Type B pancreatic cell (in vitro differentiated cells): ENCODE measurements around the gene MOB3B. TPM values are rescaled to one million over a fixed set of nuclear protein-coding genes. Genes with fewer than 3 reads are reported as not detected.

ENCODE experiments used
- DNase-seq: peaks from one replicate; pipeline ENCODE4 v3.0.0; 2021; ENCODE audit warnings: mixed read lengths; ENCODE audit not compliant: unreplicated experiment; ENCODE audit errors: extremely low spot score
- H3K27ac Mint-ChIP-seq: 2 replicates; pipeline ENCODE4 v1.8.0; 2021; ENCODE audit warnings: mild to moderate bottlenecking, mixed read lengths
- H3K27me3 Mint-ChIP-seq: 2 replicates; pipeline ENCODE4 v1.8.0; 2021; ENCODE audit warnings: mixed read lengths
- H3K36me3 Mint-ChIP-seq: 2 replicates; pipeline ENCODE4 v1.8.0; 2021; ENCODE audit warnings: mixed read lengths
- H3K4me1 Mint-ChIP-seq: one replicate; pipeline ENCODE4 v1.8.0; 2021; ENCODE audit warnings: mixed read lengths; ENCODE audit not compliant: unreplicated experiment
- H3K4me3 Mint-ChIP-seq: 2 replicates; pipeline ENCODE4 v1.8.0; 2021; ENCODE audit warnings: mild to moderate bottlenecking, mixed read lengths
- H3K9me3 Mint-ChIP-seq: 2 replicates; pipeline ENCODE4 v1.8.0; 2021; ENCODE audit warnings: mixed read lengths
- CTCF ChIP-seq: fragments of 200-600 bp; sonication (generic); conservative IDR thresholded peaks from 2 replicates; pipeline ENCODE4 v1.5.0; 2021; ENCODE audit warnings: antibody characterized with exemption, mild to moderate bottlenecking
- total RNA-seq: library from RNA; stranded (reverse); gene quantifications from 2 replicates; pipeline ENCODE4 v1.2.1, GENCODE V29; 2021; ENCODE audit warnings: low replicate concordance

Gene MOB3B
- total RNA-seq, 1 donor from 2014 or later: 27.5 TPM

DNA sequence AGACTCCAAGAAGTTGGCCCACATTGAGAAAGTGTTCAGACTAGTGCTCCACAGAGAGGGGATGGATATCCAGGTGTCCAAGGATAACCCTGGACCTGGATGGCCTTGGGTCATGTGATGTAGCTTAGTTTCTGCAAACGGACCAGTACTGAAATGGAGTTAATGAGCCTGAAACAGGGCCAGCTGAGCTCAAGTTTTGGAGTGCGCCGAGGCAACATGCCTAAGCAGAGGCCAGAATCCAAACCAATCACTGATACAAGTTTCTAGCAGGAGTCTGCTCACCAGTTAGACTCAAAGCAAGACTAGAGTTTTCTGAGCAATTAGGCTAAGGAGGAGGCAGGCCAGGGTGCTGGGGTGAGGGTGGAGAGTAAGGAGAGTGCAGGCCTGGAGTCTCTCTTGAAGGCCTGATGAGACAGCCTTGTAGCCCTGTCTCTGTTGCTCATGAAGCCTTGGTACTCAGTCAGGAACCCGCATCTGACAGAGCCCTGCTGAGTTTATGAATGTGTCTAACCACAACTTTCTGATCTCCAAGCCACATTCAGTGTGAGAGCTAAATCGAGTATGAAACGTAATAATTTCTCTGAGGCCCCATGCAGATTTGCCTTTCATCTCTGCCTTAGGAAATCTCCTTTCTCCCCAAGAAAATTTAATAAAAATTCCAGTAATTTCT lies 163.8 kb downstream of the MOB3B start:
- Mint-ChIP-seq H3K36me3 (peaks cover 7% of the 10 kb centered on the region), H3K9me3 (no peaks in the 10 kb centered on the region), H3K4me3 (peak overlapping the region; percentile 44), H3K27ac (peak overlapping the region; percentile 69), H3K4me1 (peaks cover 65% of the 10 kb centered on the region), H3K27me3 (no peaks in the 10 kb centered on the region)
- DNase-seq: no peak
- TF ChIP-seq CTCF: no peak

DNA sequence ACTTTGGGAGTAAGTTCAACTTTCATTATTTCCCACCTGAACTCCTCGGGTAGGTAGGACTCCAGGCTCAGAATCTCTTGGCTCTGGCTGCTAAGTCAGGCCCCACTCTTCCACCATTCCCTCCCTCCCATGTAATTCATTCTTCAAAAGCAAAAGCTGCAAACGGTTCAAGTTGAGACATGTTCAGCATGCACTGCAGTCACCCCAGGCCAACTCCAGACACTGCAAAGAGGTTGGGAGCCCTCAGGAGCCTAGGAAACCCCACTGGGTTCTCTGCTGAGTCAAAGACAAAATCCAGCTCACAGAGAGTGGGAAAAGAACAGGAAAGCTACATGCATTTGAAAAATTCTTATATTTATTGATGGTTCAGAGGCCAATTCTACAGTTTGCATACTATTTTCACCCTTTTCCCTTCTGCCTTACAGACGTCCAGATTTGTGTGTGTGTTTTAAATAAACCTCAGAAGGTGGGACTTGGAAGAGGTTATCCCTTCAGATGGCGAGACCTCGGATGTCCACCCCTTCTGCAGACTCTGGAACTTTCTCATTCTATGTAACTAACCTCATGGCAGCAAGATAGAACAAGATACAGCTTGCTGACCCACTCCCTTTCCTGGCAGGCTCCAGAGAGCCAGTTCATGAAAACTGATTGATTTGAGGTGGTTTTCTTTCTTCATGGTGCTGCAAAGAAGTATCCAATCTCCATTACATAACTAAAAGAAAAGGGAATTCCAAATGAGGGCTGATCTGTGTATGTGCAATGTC lies 167.0 kb downstream of the MOB3B start:
- peaks cover 19% of the 10 kb centered on the region for H3K36me3 Mint-ChIP-seq
- DNase-seq: no peak
- no peak overlapping the region for H3K4me3 Mint-ChIP-seq
- H3K27me3 Mint-ChIP-seq: no peaks in the 10 kb centered on the region
- H3K27ac Mint-ChIP-seq: peak overlapping the region; percentile 70
- no peak for TF ChIP-seq CTCF
- H3K9me3 Mint-ChIP-seq: no peaks in the 10 kb centered on the region
- peaks cover 54% of the 10 kb centered on the region for H3K4me1 Mint-ChIP-seq

DNA sequence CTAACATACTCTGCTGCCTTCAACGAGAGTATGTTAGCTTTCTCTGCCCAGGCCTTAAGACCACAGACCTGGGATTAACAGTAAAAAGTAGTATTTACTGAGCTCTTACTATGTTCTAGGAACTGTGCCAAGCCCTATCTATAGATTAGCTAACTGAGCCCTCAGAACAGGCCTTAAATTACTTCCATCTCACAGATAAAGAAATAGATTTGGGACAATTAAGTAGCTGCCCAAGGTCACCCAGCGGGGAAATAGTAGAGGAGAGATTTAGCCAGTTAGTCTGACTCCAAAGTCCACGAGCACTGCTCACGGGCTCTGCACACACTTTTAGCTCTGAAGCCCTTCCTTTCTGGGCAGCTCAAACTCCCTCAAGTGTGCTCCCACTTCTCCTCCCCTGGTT lies 168.1 kb downstream of the MOB3B start:
- Mint-ChIP-seq H3K27me3 (no peaks in the 10 kb centered on the region), H3K4me3 (no peak overlapping the region), H3K9me3 (no peaks in the 10 kb centered on the region), H3K36me3 (peaks cover 19% of the 10 kb centered on the region), H3K27ac (peak overlapping the region; percentile 21), H3K4me1 (peaks cover 44% of the 10 kb centered on the region)
- TF ChIP-seq CTCF: no peak
- DNase-seq: no peak

DNA sequence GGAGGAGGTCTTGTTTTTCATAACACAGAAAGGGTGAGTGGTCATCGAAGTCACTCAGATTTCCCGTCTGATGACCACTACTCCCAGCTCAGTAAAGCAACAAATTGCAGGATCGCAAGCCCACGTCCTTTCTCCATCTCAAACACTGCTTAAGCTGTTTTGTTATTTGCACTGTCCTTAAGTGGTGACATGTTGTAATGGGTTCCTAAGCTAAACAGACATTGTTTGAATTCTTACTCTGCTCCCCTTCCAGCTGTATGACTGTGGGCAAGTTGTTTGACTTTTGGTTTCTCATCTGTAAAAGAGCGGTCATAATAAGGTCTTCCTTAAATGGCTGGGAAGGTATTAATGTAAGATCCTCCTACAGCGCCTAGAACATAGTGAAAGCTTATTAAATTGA lies 169.9 kb downstream of the MOB3B start:
- TF ChIP-seq CTCF: no peak
- H3K4me3 Mint-ChIP-seq: no peak overlapping the region
- H3K9me3 Mint-ChIP-seq: no peaks in the 10 kb centered on the region
- peaks cover 27% of the 10 kb centered on the region for H3K4me1 Mint-ChIP-seq
- peak overlapping the region; percentile 4 for H3K27ac Mint-ChIP-seq
- H3K27me3 Mint-ChIP-seq: no peaks in the 10 kb centered on the region
- no peak for DNase-seq
- peaks cover 19% of the 10 kb centered on the region for H3K36me3 Mint-ChIP-seq

DNA sequence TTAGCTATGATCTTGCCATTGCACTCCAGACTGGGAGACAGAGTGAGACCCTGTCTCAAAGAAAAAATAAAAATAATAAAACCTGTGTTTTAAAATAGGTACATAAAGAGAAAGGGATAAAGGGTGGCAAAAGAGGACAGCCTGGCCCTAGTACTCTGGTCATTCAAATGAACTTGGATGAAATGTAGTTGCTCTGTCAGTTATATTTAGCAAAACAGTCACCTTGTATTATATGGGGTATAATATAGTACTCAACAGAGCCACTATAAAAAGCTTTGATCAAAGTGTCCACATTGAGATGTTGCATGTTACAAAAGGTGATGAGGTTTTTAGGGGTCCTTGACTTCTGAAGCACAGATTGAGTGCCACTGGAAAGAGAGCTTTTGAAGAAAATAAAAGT lies 171.6 kb downstream of the MOB3B start:
- no peak for DNase-seq
- Mint-ChIP-seq H3K4me3 (no peak overlapping the region), H3K36me3 (peaks cover 19% of the 10 kb centered on the region), H3K27ac (no peak overlapping the region), H3K27me3 (no peaks in the 10 kb centered on the region), H3K4me1 (peaks cover 29% of the 10 kb centered on the region), H3K9me3 (no peaks in the 10 kb centered on the region)
- TF ChIP-seq CTCF: no peak
